Osteocyte (in vitro differentiated cells): ENCODE measurements around the gene FNDC11. TPM values are rescaled to one million over a fixed set of nuclear protein-coding genes. Genes with fewer than 3 reads are reported as not detected.

ENCODE experiments used
- DNase-seq: peaks from one replicate; pipeline ENCODE4 v3.0.0; 2021; ENCODE audit warnings: mixed read lengths; ENCODE audit not compliant: unreplicated experiment; ENCODE audit errors: extremely low spot score
- H3K27ac Mint-ChIP-seq: one replicate; pipeline ENCODE4 v1.8.0; 2021; ENCODE audit warnings: mild to moderate bottlenecking, mixed read lengths; ENCODE audit not compliant: unreplicated experiment
- H3K27me3 Mint-ChIP-seq: one replicate; pipeline ENCODE4 v1.8.0; 2021; ENCODE audit warnings: mixed read lengths; ENCODE audit not compliant: unreplicated experiment
- H3K36me3 Mint-ChIP-seq: one replicate; pipeline ENCODE4 v1.8.0; 2021; ENCODE audit warnings: mixed read lengths; ENCODE audit not compliant: unreplicated experiment
- H3K4me1 Mint-ChIP-seq: one replicate; pipeline ENCODE4 v1.8.0; 2021; ENCODE audit warnings: mixed read lengths; ENCODE audit not compliant: unreplicated experiment
- H3K4me3 Mint-ChIP-seq: one replicate; pipeline ENCODE4 v1.8.0; 2021; ENCODE audit warnings: mild to moderate bottlenecking, moderate library complexity, mixed read lengths; ENCODE audit not compliant: unreplicated experiment
- H3K9me3 Mint-ChIP-seq: one replicate; pipeline ENCODE4 v1.8.0; 2021; ENCODE audit warnings: mixed read lengths; ENCODE audit not compliant: unreplicated experiment
- CTCF ChIP-seq: fragments of 200-600 bp; sonication (generic); IDR thresholded peaks from 2 replicates; pipeline ENCODE4 v1.5.0; 2021; ENCODE audit warnings: antibody characterized with exemption, mild to moderate bottlenecking, moderate library complexity
- total RNA-seq: library from RNA; stranded (reverse); gene quantifications from 2 replicates; pipeline ENCODE4 v1.2.1, GENCODE V29; 2021

The FNDC11 gene
- total RNA-seq, 1 donor from 2014 or later, result 0.13 TPM

GRCh38 chr20:63546956-63547724 lies 6.8 kb upstream of the FNDC11 start:
- no peak for TF ChIP-seq CTCF
- no peaks in the 10 kb centered on the region for H3K36me3 Mint-ChIP-seq

GRCh38 chr20:63547725-63548480 lies 6.1 kb upstream of the FNDC11 start, which contains the start of gene SRMS:
Gene SRMS (minus strand): TSS chr20:63547749. CDS start chr20:63547463, 286 bp downstream.
- TF ChIP-seq CTCF, result no peak
- Mint-ChIP-seq H3K4me3 (no peak within 1 kb of the TSS), H3K27ac (no peak within 1 kb of the TSS), H3K36me3 (no peaks in the 10 kb centered on the region), H3K27me3 (peaks cover 5% of the 10 kb centered on the region), H3K4me1 (peaks cover 10% of the 10 kb centered on the region), H3K9me3 (no peaks in the 10 kb centered on the region)
- no peak for DNase-seq

More at GRCh38 chr20:63546956-63547724, 6.8 kb upstream of the FNDC11 start:
- DNase-seq, result no peak
- H3K4me1 Mint-ChIP-seq, result peaks cover 6% of the 10 kb centered on the region
- no peaks in the 10 kb centered on the region for H3K9me3 Mint-ChIP-seq
- no peak overlapping the region for H3K27ac Mint-ChIP-seq
- peaks cover 5% of the 10 kb centered on the region for H3K27me3 Mint-ChIP-seq
- no peak overlapping the region for H3K4me3 Mint-ChIP-seq

GRCh38 chr20:63548542-63548941 lies 5.4 kb upstream of the FNDC11 start:
- no peak overlapping the region for H3K27ac Mint-ChIP-seq
- no peaks in the 10 kb centered on the region for H3K36me3 Mint-ChIP-seq
- no peak for TF ChIP-seq CTCF
- H3K4me1 Mint-ChIP-seq, result peaks cover 10% of the 10 kb centered on the region
- peaks cover 5% of the 10 kb centered on the region for H3K27me3 Mint-ChIP-seq
- no peak overlapping the region for H3K4me3 Mint-ChIP-seq
- H3K9me3 Mint-ChIP-seq, result no peaks in the 10 kb centered on the region
- DNase-seq, result no peak

- Mint-ChIP-seq H3K27me3 (peaks cover 5% of the 10 kb centered on the region), H3K9me3 (no peaks in the 10 kb centered on the region), H3K36me3 (no peaks in the 10 kb centered on the region), H3K4me1 (peaks cover 10% of the 10 kb centered on the region), H3K4me3 (no peak overlapping the region), H3K27ac (no peak overlapping the region)
- no peak for TF ChIP-seq CTCF
- no peak for DNase-seq
Observed at GRCh38 chr20:63549019-63549418, 4.9 kb upstream of the FNDC11 start.

- no peak overlapping the region for H3K4me3 Mint-ChIP-seq
- no peak for DNase-seq
- H3K36me3 Mint-ChIP-seq, result no peaks in the 10 kb centered on the region
- H3K27me3 Mint-ChIP-seq, result peaks cover 5% of the 10 kb centered on the region
- no peaks in the 10 kb centered on the region for H3K9me3 Mint-ChIP-seq
- no peak for TF ChIP-seq CTCF
- H3K27ac Mint-ChIP-seq, result no peak overlapping the region
- peaks cover 13% of the 10 kb centered on the region for H3K4me1 Mint-ChIP-seq
Observed at GRCh38 chr20:63549679-63550282, 4.2 kb upstream of the FNDC11 start.
